BE2C (cell line): ENCODE data around the gene DPY19L3.

Source experiments
- DNase-seq: peaks from one replicate; pipeline ENCODE4 v3.0.0-alpha.2; 2020
- H3K27me3 ChIP-seq: fragments of 250-450 bp; sonication (Bioruptor Pico); 2 replicates; pipeline ENCODE4 v1.5.1; 2020; ENCODE audit warnings: mild to moderate bottlenecking
- H3K36me3 ChIP-seq: fragments of 250-450 bp; sonication (Bioruptor Pico); 2 replicates; pipeline ENCODE4 v1.5.1; 2020; ENCODE audit warnings: mild to moderate bottlenecking
- H3K4me1 ChIP-seq: fragments of 250-450 bp; sonication (Bioruptor Pico); 2 replicates; pipeline ENCODE4 v1.5.1; 2020
- H3K4me3 ChIP-seq: 2 replicates; pipeline ENCODE4 v1.5.1; 2011; ENCODE audit warnings: low read depth, low read length
- H3K9me3 ChIP-seq: fragments of 250-450 bp; sonication (Bioruptor Pico); 2 replicates; pipeline ENCODE4 v1.5.1; 2020
- TF ChIP-seq, protein P1 (sequence below): IDR thresholded peaks from 2 replicates; pipeline ENCODE4 v1.5.1; 2012; ENCODE audit warnings: mild to moderate bottlenecking, low read depth, low read length

DPY19L3 gene

DNA sequence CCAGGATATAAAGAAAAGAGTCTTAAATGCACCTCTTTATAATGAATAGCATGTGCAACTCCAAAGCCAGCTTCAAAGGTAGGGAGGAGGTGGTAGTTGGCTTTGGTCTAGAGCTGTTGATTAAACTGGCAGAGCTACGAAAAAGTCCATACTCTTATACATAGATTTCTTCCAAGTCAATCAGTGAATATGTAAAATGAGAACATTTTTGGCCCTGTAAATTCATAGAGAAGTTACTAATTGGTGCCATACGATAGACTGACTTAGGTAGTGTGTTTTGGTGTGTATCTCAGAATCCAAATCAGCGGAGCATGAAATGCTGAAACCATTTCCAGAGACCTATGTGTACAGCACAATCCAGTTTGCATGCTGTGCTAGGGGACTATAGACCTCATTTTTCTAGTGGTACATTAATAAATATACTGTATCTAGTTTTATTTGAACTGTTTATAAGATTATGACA is 17.1 kb upstream of the DPY19L3 start:
- no peaks in the 10 kb centered on the region for H3K27me3 ChIP-seq
- no peaks in the 10 kb centered on the region; the same call in none of the 2 replicates for H3K36me3 ChIP-seq
- TF ChIP-seq, protein P1, sequence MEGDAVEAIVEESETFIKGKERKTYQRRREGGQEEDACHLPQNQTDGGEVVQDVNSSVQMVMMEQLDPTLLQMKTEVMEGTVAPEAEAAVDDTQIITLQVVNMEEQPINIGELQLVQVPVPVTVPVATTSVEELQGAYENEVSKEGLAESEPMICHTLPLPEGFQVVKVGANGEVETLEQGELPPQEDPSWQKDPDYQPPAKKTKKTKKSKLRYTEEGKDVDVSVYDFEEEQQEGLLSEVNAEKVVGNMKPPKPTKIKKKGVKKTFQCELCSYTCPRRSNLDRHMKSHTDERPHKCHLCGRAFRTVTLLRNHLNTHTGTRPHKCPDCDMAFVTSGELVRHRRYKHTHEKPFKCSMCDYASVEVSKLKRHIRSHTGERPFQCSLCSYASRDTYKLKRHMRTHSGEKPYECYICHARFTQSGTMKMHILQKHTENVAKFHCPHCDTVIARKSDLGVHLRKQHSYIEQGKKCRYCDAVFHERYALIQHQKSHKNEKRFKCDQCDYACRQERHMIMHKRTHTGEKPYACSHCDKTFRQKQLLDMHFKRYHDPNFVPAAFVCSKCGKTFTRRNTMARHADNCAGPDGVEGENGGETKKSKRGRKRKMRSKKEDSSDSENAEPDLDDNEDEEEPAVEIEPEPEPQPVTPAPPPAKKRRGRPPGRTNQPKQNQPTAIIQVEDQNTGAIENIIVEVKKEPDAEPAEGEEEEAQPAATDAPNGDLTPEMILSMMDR: no peak
- H3K9me3 ChIP-seq: no peaks in the 10 kb centered on the region
- H3K4me3 ChIP-seq: no peak overlapping the region
- no peak for DNase-seq
- H3K4me1 ChIP-seq: no peaks in the 10 kb centered on the region; the same call in 1 of the 2 replicates

DNA sequence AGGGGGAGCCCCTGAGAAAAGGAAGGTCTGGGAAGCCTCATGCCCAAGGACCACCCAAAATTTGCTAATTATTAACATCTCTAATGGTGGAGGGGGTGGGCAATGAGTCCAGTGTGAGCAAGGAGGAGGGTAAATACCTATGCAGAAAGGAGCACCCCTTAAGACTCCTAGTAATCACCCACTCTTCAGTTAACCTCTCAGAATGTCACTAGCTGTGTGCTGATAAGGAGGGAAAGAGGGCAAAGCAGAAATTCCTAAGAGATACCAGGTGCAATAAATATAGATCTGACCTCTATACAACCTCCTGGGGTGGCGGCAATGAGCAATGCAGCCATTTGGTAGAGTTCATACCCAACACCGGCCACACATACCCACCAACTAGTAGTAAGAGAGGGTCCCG is 12.7 kb upstream of the DPY19L3 start:
- Histone ChIP-seq H3K36me3 (no peaks in the 10 kb centered on the region), H3K4me3 (no peak overlapping the region), H3K27me3 (no peaks in the 10 kb centered on the region), H3K9me3 (no peaks in the 10 kb centered on the region), H3K4me1 (no peaks in the 10 kb centered on the region; the same call in 1 of the 2 replicates)
- DNase-seq: no peak
- TF ChIP-seq, protein P1: no peak

DNA sequence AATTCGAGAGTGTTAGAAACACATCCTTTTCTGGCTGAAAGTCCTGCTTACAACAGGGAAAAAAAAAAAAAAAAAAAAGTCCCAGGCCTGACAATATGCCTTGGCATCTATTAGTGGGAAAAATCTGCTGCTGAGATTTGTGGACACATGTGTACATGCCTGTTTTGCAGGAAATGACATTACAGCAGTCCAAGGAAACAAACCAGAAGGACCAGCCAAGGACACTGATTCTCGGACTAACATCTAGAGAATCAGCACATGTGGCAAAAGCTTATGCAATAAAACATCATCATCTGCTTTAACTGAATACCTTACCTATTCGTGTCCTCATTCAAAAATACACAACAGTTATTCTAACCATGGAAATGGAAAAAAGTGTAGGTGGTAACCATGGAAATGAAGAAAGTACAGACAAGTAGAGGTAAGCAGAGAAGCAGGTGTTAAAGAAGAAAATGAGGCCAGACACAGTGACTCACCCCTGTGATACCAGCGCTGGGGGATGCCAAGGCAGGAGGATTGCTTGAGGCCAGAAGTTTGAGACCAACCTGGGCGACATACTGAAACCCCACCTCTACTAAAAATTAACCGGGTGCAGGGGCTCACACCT is 9.4 kb upstream of the DPY19L3 start:
- no peaks in the 10 kb centered on the region for H3K27me3 ChIP-seq
- no peak for DNase-seq
- no peaks in the 10 kb centered on the region for H3K36me3 ChIP-seq
- no peaks in the 10 kb centered on the region for H3K9me3 ChIP-seq
- no peaks in the 10 kb centered on the region; the same call in 1 of the 2 replicates for H3K4me1 ChIP-seq
- TF ChIP-seq, protein P1: no peak
- no peak overlapping the region for H3K4me3 ChIP-seq

DNA sequence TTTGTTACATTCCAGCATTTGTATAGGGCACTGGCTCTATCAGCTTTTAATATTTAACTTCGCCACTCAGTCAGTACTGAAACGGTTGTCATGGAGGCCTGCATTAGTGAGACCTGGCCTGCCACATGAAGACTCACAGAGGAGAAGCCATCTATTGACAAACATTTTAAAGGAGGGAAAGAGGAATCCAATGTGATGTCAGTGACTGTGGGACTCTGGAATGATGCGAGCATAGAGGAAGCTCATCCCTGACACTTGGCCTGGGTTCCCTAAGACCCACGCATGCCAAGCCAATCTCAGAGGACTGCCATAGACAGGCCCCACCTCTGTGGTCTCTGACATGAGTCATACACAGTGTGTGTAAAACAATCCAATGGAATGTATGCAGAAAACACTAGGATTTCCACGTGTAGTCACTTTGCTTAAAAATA is 7.9 kb upstream of the DPY19L3 start:
- Histone ChIP-seq H3K27me3 (no peaks in the 10 kb centered on the region), H3K36me3 (no peaks in the 10 kb centered on the region), H3K4me1 (no peaks in the 10 kb centered on the region; the same call in 1 of the 2 replicates), H3K4me3 (no peak overlapping the region), H3K9me3 (no peaks in the 10 kb centered on the region)
- TF ChIP-seq, protein P1: no peak
- DNase-seq: no peak

DNA sequence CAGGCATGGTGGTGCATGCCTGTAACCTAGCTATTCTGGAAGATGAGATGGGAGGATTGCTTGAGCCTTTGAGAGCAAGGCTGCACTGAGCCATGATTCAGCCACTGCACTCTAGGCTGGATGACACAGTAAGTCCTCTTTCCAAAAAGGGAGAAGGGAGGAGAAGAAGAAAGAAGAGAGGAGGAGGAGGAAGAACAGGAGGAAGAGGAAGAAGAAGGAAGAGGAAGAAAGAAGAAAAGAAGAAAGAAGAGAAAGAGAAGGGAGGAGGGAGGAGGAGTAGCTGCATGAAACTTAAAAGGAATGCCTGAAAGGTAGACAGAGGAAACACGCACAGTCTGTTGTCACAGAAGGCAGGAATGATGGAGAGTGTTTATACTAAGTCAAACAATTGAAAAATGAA is 3.6 kb upstream of the DPY19L3 start:
- H3K36me3 ChIP-seq: no peaks in the 10 kb centered on the region
- TF ChIP-seq, protein P1: no peak

DNA sequence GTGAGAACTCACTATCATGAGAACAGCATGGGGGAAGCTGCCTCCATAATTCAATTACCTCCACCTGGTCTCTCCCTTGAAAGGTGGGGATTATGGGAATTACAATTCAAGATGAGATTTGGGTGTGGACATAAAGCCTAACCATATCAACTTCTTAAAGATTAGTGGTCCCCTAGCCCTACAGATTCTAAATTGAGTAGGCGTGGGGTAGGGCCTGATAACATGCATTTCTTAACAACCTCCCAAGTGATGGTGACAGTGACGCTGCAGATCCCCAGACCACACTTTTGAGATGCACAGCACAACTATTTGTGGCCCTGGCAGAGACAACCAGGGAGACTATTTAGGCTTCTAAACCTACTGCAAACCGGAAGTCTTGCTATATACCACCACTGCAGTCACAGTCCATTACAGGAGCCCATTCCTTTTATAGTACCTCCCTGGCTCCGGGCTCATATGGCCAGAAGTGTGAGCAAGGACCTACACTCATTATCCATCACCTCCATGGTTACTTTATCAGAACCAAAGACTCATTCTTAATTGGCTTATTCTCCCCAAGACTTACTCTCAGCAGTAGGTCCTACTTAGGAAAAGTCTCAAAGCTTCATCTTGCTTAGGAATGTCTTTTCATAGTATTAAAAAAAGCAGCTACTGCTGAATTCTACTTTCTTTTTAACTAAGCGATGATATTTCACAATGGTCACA is 2.1 kb upstream of the DPY19L3 start:
- no peak for DNase-seq
- Histone ChIP-seq H3K4me1 (no peaks in the 10 kb centered on the region), H3K4me3 (no peak overlapping the region), H3K27me3 (no peaks in the 10 kb centered on the region), H3K9me3 (no peaks in the 10 kb centered on the region), H3K36me3 (peaks cover 3% of the 10 kb centered on the region)
- TF ChIP-seq, protein P1: no peak

More for the DNA sequence above, 3.6 kb upstream of the DPY19L3 start:
- no peaks in the 10 kb centered on the region for H3K27me3 ChIP-seq
- no peak for DNase-seq
- H3K4me3 ChIP-seq: no peak overlapping the region
- no peaks in the 10 kb centered on the region for H3K9me3 ChIP-seq
- no peaks in the 10 kb centered on the region; the same call in 1 of the 2 replicates for H3K4me1 ChIP-seq
